CD4-positive, alpha-beta T cell treated with Interleukin-6 at 100 ng/mL for 8 hours (primary cell): ENCODE results near the gene FBLN5.
A peak's percentile ranks its signal among the peaks of the same experiment; 100 is the strongest.
"Not testable (repeated sequence)": the region's sequence is repeated elsewhere in the genome, so short reads cannot be mapped to it uniquely, and the experiment has no call there.

Source experiments
- DNase-seq: peaks from one replicate; pipeline ENCODE4 v3.0.0-alpha.2; 2020; ENCODE audit warnings: mixed read lengths, low spot score

Gene FBLN5

DNA sequence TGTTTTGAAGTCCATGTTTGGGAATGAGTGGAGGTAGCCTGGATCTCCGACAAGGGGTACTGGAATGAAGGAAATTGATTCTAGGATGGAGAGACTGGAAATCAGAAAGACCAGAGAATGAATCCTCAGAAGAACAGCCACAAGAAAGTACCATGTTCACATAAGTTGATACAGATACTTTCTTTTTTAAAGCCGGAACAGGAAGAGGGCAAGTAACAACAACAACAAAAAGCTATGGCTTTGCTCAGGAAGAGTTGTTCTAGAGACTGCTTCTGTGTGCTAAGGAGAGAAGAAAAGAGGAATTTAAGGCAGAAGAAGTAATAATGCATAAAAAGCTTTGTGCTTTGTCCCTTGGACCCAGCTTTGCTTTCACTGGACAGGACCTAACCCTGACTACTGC lies 86.4 kb downstream of the FBLN5 start:
- peak; percentile 36 for DNase-seq

DNA sequence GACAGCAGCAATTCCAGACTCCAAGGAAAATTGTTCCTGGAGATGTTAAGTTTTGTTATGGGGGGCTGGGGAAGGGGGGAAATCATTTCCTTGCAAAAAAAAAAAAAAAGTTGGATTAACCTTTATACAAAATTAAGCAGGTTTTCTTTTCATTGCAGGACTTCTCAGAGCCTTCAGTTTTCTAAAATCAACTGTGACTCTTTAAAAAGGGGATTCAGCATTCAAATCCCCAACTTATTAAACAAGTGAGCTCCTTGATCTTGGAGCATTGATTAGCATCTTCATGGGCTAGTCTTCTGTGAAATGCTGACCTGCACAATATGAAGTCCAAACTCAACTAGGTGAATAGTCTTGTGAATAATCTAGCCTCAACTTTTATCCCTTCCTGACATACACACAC lies 87.3 kb downstream of the FBLN5 start:
- DNase-seq = no peak

DNA sequence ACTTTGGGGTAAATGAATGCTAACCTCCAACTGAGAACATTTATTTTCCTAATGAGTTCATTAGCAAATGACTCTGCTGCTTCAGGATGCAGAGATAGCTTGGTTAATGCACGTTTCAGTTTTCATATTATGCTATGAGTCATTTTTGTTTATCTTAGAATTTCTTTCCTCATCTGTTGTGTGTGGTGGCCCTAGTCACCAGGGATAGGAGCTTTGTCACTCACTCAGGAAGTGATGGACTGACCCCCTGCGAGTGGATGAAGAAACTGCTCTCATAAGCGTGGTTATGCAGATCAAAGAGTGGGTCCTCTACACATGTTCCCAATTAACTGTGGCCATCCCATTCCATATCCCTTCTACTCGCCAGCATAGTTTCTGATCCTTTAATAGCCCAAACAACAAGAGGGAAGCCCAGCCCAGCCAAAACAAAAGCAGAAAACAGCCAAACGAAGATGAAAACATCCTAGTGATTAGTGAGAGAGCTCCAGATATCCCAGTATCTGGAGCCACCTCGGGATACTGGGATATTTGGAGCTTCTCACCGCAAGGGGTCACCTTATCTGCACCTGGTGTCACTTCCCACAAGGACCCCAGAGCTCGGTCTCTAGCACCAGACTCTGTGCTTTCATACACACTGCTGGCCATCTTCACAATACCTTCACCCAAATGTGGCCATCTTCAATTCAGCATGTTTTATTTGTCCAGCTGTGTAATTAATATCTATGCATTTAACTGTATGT lies 88.8 kb downstream of the FBLN5 start:
- peak; percentile 25 for DNase-seq

DNA sequence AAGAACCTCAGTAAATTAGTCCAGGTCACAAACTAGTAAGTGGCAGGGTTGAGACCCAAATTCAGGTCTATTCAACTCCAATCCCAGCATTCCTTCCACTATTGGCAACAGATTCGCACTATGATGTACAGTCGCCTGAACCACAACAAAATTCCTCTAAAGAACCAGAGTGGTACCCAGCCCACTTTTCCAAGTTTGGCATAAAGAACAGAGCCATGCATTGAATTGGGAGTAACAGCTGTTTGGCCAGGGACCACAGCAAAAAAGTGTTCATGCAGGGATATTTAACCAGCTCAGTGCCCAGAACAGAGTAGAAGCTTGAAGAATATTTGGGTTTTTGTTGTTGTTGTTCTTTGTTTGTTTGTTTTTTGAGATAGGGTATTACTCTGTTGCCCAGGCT lies 89.9 kb downstream of the FBLN5 start:
- DNase-seq = no peak

DNA sequence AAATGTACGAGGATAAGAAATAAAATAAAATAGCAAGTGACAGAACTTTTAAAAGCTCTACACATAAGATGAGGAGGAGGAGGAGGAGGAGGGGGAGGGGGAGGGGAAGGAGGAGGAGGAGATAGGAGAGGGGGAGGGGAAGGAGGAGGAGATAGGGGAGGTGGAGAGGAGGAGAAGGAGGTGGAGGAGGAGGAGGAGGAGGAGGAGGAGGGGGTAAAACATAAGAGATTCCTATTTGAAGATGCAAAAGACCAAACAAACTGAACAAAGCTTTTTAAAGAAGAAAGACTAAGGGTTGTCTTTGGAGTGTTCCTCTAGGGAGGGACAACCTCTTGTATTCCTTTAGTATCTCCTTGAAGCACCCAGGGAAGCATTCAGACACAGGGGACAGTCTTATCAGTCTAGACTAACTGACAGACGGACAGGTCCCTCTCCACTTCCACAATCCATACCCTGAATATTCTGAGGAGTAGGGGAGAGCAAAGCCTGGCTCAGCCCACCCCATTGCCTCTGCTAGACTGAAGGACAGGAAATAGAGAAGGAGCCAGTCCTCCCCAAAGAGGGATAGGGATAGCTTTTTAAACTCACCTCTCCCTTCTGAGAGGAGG lies 93.1 kb downstream of the FBLN5 start:
- no peak for DNase-seq

DNA sequence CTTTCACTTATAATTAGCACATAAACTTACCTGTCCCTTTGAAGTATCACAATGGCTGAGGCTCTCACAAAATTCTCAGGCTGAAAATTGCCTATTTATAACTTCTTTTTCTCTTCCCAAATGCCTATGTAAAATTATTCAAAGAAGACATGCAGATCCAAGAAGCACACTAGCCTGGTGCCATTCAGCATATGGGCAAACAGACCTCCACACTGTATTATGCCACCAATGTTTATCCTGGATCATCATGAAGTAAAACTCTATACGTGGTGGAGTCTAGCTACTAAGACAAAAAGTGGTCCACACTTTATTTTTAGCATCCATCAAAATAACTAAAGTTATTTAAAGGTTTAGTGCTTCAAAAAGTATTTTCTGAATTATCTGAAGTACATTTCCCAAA lies 95.9 kb downstream of the FBLN5 start:
- DNase-seq = no peak

DNA sequence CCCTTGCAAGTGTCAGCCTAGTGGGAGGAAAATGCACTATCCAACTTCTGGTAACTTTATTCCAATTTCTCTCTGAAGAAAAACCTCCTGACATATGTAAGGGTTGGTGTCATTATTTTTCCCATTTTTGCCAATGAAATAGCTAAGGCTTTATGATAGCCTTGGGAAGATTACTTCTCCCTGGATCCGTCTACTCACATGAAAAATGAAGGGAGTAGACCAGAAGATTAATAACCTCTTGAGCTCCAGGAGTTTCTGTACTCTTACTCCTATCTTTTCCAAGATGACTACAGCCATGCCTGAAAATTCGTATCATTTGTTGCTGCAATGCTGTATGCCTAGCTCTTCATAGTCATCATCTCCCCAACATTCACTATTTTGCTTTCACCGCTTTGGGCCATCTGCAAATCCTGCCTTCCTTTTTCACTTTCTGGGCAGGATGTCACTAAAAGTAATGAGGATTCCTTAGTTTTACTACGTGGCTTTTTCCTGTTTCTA lies 98.9 kb downstream of the FBLN5 start:
- DNase-seq = no peak

DNA sequence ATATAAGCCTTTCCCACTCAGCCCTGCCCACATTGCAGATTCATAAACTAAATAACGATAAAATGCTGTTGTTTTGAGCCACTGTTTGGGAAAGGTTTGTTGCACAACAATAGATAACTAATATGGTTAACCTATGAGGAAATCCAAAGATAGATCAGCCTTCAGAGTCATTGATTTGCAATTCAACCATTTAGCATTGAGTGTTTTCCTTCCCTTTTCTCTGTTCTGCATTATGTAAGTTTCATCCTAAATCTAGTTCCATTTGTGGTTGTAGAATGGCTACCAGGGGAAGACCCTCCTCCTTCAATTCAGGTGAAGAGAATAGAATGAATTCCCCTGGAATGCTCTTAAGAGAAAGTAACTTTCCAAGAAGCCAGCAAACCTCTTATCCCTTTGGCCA lies 99.8 kb downstream of the FBLN5 start:
- no peak for DNase-seq

DNA sequence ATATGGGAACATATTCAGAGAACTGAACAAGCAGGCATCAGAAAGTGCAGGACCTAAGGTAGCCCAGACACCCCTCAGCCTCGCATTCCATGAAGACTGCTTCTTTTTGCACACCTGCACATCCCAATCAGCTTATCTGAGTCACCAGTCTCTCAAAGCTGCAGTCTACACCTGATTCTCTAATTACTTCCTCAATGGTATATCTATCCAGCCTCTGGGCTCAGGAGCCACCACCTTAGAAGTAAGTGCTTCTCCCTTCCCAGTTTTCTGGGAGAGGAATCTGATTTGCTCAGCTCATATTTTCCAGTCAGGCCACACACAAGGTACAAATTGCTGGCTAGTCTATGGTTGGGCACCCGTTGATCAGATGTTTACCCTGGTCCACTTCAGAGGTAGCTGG lies 101.8 kb downstream of the FBLN5 start:
- no peak for DNase-seq

DNA sequence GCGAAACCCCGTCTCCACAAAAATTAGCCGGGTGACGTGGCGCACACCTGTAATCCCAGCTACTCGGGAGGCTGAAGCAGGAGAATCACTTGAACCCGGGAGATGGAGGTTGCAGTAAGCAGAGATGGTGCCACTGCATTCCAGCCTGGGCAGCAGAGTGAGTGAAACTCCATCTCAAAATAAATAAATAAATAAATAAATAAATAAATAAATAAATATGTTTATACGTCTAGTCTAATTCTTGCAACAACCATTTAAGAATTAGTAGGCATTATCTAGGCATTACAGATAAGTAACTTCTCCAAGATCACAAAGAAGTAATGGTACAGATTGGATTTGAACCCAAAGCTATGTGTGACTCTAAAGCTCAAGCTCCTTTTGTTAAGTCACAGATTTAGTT lies 102.4 kb downstream of the FBLN5 start:
- not testable (repeated sequence) for DNase-seq

DNA sequence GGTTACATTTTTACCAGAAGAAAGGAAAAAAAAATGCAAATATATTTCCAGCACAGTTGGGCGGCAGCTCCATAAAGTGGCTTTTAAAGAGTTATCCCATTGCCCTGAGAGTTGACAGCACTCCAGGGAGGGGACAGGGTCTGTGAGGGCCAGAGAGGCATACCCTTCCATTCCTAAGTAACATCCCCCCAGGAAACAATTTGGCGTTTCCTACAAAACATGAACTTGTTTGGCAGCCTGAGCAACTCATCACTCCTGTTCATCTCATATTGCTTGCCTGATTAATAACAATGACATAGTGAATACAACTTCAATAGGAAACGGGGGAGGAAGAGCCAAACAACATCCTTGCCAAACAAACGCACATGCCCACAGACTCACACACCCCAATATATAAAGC lies 103.5 kb downstream of the FBLN5 start:
- DNase-seq = no peak

DNA sequence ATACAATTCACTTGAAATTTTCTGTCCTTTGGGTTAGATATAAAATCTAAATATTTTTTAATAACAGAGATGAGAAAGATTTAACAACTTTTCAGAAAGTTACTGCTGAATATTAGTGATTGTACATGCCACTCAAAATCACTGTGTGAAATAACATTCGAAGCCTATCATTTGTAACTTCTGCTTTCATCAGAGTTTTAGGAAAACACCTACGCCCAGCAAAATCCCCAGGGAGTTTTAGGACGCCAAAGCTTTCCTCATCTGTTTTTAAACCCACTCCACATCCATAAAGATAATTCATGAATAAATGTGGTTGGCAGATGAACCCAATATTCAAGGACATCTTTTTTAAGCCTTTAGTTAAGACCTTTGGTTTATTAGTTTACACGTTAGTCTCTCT lies 104.1 kb downstream of the FBLN5 start:
- DNase-seq = no peak

DNA sequence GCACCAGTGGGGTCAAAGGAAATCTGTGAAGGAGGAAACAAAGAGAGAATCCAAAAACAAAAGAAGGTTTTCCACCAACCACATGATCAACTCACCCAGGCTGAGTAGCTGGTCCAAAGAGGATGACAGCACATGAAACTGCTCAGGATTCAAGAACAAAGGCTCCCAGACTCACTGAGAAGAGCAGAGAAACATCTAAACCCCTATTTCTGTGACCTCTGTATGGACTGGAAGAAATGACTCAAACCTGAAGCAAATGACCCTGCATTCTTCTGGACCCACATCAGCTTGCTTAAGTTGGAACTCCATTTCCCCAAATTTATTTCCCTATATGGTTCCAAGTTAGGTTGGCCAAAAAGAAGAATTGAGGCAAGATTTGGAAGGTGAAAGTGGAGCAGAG lies 106.4 kb downstream of the FBLN5 start:
- DNase-seq = no peak

DNA sequence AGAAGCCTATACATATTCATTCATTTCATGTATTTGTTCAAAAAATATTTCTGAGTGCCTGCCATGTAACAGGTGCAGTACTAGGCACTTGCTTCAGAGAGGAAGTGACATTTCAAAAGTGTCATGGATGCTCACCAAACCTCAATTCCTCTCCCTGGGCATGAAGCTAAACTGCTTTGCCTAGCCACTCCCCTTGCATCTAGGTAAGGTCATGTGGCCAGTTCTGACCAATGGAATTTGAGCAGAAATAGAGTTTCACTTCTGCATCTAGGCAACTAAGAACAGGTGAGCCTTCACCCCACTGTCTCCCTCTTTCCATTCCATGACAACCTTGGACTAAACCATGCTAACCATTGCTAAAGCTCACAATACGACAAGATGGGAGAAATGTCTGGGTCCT lies 107.7 kb downstream of the FBLN5 start:
- DNase-seq = no peak

DNA sequence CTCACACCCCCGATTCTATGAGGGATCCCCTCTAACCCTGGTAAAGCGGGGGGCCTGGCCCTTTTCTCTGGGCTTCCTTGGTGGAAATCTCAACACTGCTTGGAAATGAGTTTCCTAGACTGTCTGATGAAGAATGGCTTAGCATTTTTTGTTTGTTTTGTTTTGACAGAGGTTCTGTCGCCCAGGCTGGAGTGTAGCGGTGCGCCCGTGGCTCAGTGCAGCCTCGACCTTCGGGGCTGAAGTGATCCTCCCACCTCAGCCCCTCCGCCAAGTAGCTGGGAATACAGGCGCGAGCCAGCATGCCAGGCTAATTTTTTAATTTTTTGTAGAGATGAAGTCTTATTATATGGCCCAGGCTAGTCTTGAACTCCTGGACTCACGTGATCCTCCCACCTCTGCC lies 110.4 kb downstream of the FBLN5 start:
- DNase-seq = no peak

DNA sequence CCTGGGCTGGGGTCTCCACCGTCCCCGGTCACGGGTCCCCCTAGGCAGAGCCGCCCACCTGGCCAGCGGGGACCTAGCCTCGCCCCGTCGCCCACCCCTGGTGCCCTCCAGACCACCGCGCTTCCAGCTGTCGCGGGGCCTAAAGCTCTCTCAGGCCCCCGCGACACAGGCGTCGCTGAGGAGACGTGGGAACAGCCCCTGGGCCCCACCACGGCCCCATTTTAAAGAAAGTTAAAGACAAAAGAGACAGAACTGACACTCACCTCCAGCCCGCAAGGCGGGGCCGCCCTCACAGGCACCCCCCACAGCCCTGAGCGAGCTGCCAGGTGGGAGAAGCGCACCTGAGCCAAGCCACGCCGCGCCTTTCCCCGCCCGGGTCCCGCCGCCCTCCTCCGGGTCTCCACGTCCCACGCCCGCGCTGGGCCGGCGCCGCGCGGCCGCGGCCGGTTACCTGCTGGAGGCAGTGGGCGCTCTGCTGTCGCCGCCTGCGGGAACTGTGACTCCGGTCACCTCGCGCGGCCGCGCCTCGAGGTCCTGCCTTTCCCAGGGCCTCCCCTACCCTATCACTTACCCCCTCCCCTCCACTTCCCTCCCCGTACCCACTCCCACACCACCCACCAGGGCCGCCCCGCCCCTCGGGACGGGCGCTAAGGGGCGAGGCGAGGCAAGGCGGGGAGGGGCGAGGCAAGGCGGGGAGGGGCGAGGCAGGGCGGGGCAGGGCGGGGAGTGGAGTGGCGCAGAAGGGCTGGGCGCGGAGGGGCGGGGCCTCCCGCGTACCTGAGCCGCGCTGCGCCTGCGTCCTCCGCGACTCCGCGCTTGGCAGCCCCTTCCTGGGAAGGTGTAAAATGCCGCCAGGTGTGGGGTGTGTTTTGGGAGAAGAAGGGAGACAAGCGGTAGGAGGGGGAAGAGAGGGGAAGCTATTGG lies 111.3 kb downstream of the FBLN5 start:
- DNase-seq = peak; percentile 92

DNA sequence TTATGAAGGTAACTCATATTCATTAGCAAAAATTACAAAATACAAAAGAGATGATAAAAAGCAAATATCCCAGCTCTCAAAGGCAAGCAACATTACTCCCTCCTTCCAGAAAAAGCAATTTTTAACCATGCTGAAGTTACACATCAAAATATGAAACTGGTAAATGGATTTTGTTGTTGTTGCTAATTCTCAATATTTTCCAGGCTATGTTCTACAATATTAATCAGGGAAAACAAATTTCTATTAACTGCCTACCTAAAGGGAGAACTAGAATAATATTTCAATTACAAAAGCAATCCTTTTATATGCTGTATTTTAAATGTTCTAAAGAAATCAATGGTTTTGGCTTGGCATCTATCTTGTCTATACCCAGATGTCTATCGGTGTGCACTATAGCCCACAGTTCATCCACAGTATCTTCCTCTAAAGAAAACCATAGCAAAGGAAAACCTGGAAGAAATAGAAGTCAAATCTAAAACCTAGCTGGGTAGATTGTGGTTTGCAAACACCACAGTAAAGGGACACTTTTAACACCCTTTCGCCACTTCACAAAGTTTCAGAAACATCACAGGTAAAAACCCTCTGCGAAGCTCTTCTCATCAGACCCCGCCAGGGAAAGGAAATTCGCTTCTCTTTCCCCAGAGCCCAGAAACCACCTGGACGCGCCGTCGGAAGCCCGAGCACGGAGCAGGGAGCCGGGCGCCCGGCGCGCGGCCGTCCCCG lies 112.1 kb downstream of the FBLN5 start:
- DNase-seq = peak; percentile 23

DNA sequence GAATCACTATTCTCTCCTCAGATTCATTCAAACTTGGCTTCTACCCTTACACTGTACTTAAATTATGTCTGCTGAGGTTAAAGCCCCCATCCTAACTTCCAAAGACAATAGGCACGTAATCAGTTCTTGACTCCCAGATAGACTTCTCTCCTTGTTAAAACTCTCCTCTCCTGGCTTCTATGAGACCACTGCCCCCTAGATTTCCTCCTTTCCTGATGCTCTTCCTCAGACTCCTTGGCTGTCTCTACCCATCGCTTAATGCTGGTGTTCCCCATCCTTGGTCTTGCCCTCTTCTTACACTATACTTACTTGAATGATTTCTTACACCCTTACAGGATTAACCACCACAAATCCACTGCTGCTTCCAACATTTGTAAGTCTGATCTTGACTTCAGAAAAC lies 112.9 kb downstream of the FBLN5 start:
- DNase-seq = no peak

DNA sequence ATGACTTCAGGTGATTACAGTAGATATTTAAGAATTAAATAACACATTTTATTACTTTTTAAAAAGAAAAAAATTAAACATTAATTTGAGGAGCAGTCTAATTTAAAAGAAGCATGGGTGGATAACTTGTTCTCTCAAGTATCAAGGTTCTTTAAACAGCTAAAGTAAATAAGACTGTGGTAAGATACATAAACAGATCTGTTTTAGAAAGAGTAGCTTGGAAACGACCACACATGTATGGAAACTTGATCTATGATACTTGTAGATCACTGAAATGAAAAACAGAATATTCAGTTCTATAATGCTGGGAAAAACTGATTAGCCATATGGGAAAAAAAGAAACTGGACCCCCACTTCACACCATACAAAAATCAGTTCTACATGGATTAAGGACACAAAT lies 116.2 kb downstream of the FBLN5 start:
- no peak for DNase-seq

DNA sequence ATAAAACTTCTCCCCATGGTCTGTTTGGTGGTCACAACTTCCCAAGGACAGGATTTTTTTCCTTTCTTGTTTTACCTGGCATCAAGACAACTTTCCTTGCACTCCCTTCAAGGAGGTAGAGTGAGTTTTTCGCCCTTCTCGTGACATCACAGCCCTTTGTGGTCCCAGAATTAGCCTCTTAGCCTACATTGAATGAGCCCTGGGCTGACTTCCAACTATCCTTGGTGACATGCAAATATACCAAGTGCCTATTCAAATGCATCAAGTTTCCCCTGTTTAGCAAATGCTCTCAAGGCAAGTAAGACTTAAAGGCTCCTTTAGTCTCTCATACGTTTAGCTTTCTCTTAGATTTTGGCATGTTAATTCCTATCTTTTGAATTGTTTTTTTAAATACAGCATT lies 116.7 kb downstream of the FBLN5 start:
- DNase-seq = no peak

DNA sequence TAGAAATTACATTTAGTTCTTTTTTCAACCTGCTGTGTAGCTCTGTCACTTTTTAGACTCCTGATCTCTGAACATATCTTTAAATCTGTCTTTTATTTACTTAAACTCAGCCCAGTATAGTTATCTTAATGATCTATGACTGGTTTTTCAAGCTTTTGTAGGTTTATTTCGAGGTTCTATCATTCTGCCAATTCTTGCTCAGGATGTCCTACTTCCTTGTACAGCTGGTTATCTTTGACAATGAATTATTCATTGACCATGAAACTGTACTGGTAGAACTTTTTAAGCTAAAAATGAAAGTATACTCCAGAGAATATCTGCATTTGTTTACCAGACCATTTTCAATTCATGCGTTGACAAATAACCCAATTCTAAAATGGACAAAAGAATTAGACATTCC lies 118.0 kb downstream of the FBLN5 start:
- DNase-seq = no peak

DNA sequence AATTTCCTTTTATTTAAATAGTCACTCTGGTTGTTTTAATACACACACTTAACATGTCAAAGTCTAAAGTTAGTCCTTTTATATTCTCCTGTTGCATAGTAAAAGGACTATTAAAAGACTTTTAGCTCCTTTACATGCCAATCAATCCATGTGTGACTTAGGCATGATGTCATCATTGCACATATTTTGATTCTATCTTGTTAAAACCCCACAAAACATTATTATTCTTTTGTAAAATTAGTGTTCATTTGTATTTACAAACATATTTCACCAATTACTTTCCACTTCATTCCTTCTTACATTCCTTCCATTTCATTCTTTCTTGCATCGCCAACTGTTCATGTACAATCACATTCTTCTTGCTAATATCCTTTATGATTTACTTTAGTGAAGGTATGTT lies 119.7 kb downstream of the FBLN5 start:
- DNase-seq = no peak
